ENCODE data around the gene SCYL1.

DNA sequence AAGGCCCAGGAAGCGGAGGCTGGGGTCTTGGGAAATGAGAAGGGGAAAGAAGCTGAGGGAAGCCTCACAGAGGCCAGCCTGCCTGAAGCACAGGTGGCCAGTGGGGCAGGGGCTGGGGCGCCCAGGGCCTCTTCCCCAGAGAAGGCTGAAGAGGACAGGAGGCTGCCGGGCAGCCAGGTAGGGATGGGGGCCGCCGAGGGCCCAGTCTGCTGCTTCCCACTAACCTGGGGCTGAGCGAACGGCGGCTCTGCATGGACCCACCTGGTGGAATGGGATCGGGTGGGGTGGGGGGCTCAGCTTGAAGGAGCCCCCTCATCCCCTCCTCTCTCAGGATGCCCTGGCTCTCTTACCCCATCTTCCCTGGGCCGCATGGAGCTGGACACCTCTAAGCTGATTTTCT, 58.7 kb downstream of the SCYL1 start:
- TF ChIP-seq, protein P1, sequence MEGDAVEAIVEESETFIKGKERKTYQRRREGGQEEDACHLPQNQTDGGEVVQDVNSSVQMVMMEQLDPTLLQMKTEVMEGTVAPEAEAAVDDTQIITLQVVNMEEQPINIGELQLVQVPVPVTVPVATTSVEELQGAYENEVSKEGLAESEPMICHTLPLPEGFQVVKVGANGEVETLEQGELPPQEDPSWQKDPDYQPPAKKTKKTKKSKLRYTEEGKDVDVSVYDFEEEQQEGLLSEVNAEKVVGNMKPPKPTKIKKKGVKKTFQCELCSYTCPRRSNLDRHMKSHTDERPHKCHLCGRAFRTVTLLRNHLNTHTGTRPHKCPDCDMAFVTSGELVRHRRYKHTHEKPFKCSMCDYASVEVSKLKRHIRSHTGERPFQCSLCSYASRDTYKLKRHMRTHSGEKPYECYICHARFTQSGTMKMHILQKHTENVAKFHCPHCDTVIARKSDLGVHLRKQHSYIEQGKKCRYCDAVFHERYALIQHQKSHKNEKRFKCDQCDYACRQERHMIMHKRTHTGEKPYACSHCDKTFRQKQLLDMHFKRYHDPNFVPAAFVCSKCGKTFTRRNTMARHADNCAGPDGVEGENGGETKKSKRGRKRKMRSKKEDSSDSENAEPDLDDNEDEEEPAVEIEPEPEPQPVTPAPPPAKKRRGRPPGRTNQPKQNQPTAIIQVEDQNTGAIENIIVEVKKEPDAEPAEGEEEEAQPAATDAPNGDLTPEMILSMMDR (IDR thresholded peaks at IDR 0.05), result no peak
- TF ChIP-seq POLR2A (IDR thresholded peaks at IDR 0.05), result no peak
